Mammary epithelial cell (primary cell): ENCODE measurements around the gene PARD3B.

Source experiments
- EZH2 ChIP-seq: IDR thresholded peaks from 2 replicates; pipeline ENCODE4 v1.6.1; 2012; ENCODE audit warnings: low read length, inconsistent platforms, borderline replicate concordance
- TF ChIP-seq, protein P1 (sequence below), 2 donors: IDR thresholded peaks in 1 of 2; conservative IDR thresholded peaks in 1 of 2; 2 replicates each; pipeline ENCODE4 v1.5.1; 2011 to 2012; ENCODE audit warnings: inconsistent platforms in 2 of 2, low read length in 2 of 2, mild to moderate bottlenecking in 2 of 2, control low read depth in 1 of 2, low read depth in 1 of 2; ENCODE audit not compliant: insufficient read depth in 1 of 2; ENCODE audit errors: extremely low read depth in 1 of 2

DNA sequence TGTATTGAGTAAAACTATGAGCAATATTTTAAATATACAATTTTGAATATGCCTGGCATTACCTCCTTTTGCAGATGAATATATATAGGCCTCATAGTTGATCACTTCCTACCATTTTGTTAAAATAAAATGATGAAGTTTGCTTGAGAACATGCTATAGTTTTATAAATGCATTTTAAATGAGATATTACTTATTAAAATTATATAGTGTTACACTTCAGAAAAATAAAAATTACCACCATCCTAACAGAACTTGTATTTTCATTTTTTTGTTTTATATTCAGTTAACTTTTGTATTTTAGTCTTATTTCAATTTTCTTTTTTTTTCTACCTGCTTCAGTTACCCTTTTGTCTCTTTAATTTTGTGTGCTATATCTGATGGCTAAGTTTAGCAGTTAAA, 426.9 kb downstream of the PARD3B start:
- TF ChIP-seq, protein P1, sequence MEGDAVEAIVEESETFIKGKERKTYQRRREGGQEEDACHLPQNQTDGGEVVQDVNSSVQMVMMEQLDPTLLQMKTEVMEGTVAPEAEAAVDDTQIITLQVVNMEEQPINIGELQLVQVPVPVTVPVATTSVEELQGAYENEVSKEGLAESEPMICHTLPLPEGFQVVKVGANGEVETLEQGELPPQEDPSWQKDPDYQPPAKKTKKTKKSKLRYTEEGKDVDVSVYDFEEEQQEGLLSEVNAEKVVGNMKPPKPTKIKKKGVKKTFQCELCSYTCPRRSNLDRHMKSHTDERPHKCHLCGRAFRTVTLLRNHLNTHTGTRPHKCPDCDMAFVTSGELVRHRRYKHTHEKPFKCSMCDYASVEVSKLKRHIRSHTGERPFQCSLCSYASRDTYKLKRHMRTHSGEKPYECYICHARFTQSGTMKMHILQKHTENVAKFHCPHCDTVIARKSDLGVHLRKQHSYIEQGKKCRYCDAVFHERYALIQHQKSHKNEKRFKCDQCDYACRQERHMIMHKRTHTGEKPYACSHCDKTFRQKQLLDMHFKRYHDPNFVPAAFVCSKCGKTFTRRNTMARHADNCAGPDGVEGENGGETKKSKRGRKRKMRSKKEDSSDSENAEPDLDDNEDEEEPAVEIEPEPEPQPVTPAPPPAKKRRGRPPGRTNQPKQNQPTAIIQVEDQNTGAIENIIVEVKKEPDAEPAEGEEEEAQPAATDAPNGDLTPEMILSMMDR (conservative IDR thresholded peaks at IDR 0.05 in 1 of 2, IDR thresholded peaks at IDR 0.05 in 1 of 2; ENCODE audit: extremely low read depth in 1 of 2, insufficient read depth in 1 of 2, low read depth in 1 of 2, low read length in 2 of 2) = no peak
- no peak for TF ChIP-seq EZH2
